HG03139 (cell line): ENCODE data around the gene TPSG1.

ENCODE experiments used
- ATAC-seq: cut with Tn5 transposase; IDR thresholded peaks from one replicate; pipeline ENCODE4 v1.9.1; 2021; ENCODE audit not compliant: unreplicated experiment

The TPSG1 gene

GRCh38 chr16:1217526-1217925 is 7.5 kb downstream of the TPSG1 start:
- no peak for ATAC-seq

DNA sequence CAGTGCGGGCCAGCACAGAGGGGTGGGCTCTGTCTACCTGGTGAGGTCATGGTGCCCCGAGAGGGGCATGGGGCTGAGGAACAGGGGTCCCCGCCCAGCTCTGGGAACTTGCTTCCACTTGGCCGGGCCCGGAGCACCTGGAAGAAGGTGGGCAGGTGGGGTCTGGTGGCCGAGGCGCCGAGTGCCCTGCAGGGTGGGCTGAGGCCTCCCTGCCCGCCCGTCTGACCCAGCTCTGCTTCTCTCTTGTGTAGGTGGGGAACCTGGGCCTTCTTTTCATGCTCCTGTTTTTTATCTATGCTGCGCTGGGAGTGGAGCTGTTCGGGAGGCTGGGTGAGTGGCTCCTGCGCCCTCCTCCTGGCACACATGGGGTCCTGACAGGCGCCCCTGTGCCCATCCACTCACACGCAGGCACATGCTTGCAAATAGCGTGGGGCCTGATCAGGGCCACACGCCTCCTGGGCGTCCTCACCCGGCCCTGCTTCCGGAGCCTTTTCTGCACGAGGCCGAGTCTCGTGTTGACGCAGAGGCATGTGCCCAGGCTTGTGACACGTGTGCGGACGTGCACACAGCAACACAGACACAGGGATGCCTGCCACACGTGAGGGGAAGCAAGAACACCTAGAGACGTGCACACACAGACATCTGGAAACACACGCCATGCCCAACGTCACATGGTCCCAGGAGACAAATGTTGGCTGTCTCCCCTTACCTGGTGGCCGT is 8.2 kb downstream of the TPSG1 start:
- ATAC-seq: no peak

GRCh38 chr16:1216296-1216619 is 8.8 kb downstream of the TPSG1 start:
- ATAC-seq: no peak

- no peak for ATAC-seq
These were observed 9.3 kb downstream of the TPSG1 start for GRCh38 chr16:1215574-1216295.

GRCh38 chr16:1214719-1215118 is 10.3 kb downstream of the TPSG1 start:
- no peak for ATAC-seq

DNA sequence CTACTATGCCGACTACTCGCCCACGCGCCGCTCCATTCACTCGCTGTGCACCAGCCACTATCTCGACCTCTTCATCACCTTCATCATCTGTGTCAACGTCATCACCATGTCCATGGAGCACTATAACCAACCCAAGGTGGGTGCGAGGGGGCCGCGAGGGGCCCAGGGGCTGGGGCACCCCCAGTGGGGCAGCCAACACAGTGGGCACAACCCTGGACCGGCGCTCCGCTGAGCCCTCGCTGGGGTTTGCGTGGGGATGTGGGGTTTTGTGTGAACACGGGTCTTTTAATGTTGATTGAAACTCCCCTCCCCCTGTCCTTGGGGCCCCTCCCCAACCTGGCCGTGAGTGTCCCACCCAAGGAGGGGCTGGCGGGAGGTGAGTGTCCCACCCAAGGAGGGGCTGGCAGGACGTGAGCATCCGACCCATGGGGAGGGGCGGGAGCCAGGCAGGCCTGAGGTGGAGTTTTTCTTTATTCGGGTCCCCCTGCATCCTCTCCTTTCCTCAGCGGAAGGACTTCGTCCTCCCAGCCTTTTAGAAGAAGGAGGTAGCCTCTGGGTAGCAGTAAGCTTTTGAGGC is 11.2 kb downstream of the TPSG1 start:
- no peak for ATAC-seq

GRCh38 chr16:1213231-1213630 is 11.8 kb downstream of the TPSG1 start:
- ATAC-seq: no peak

DNA sequence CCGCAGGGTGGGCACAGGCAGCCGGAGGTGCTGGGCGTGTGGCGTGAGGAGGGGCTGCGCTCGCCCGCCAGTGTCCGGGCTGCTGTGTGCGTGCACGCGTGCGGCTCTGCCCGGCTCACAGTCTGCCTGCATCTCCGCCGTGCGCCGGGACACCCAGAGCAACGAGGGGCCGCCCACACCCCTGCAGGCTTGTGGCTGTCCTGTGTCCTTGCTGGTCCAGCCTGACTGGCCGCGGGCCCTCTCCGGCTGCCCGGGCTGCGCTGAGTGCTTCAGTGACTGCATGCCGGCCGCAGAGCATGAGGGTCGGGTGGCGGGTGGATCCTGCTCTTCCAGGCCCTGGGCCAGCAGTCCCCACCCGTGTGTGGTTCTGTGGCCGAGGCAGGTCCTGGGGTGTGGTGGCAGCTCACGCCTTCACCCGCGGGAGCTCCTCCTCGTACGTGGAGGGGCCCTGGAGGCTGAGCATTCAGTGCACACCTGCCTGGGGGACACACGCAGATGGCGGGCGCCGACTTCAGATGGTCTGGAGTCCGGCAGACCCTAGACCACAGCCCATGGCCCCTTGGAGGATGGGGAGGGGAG is 12.4 kb downstream of the TPSG1 start:
- ATAC-seq: no peak

GRCh38 chr16:1211451-1212268 is 13.4 kb downstream of the TPSG1 start:
- ATAC-seq: no peak

DNA sequence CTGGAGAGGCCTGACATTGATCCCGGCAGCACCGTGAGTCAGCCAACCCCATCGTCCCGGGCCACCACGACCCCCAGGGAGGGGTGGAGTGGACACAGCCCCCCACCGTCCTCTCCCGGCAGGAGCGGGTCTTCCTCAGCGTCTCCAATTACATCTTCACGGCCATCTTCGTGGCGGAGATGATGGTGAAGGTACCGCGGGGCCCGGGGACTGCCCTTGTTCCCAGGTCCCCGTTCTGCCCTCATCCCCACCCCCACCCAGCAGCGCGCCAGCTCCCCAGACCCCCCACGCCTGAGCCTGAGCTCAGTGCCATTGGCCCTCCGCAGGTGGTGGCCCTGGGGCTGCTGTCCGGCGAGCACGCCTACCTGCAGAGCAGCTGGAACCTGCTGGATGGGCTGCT is 14.6 kb downstream of the TPSG1 start:
- ATAC-seq: no peak

- ATAC-seq: no peak
These were observed 16.0 kb downstream of the TPSG1 start for GRCh38 chr16:1209081-1209480.

- ATAC-seq: no peak
These were observed 16.7 kb downstream of the TPSG1 start for GRCh38 chr16:1208239-1208830.

DNA sequence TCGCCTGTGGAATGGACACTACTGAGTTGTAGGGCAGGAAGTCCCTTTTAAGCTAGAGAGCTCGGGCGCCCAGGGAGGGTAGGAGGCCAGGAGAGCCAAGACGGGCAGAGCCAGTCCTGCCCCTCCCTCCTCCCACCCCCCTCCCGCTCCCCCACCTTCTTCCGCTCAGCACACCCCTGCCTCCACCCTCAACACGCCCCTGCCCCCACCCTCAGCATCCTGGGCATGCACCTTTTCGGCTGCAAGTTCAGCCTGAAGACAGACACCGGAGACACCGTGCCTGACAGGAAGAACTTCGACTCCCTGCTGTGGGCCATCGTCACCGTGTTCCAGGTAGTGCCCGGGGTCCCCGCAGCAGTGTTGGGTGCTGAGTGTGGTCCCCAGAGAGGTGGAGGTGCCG is 18.3 kb downstream of the TPSG1 start:
- no peak for ATAC-seq

- no peak for ATAC-seq
These were observed 18.7 kb downstream of the TPSG1 start for GRCh38 chr16:1206326-1206725.

- no peak for ATAC-seq
These were observed 20.1 kb downstream of the TPSG1 start for GRCh38 chr16:1204933-1205332.

DNA sequence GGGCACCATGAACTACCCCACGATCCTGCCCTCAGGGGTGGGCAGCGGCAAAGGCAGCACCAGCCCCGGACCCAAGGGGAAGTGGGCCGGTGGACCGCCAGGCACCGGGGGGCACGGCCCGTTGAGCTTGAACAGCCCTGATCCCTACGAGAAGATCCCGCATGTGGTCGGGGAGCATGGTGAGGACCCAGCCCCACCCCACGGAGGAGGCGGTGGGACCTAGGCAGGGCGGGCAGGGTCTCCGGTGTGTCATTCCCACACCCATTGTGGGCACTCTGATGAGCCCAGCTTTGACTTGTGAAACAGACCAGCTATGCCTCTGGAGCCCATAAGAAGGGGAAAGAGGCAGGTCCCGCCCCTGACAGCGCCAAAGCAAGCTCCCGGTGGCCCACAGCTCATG is 22.8 kb downstream of the TPSG1 start:
- ATAC-seq: no peak

GRCh38 chr16:1201444-1201843 is 23.6 kb downstream of the TPSG1 start:
- no peak for ATAC-seq

GRCh38 chr16:1200014-1200627 is 24.9 kb downstream of the TPSG1 start:
- ATAC-seq: no peak

DNA sequence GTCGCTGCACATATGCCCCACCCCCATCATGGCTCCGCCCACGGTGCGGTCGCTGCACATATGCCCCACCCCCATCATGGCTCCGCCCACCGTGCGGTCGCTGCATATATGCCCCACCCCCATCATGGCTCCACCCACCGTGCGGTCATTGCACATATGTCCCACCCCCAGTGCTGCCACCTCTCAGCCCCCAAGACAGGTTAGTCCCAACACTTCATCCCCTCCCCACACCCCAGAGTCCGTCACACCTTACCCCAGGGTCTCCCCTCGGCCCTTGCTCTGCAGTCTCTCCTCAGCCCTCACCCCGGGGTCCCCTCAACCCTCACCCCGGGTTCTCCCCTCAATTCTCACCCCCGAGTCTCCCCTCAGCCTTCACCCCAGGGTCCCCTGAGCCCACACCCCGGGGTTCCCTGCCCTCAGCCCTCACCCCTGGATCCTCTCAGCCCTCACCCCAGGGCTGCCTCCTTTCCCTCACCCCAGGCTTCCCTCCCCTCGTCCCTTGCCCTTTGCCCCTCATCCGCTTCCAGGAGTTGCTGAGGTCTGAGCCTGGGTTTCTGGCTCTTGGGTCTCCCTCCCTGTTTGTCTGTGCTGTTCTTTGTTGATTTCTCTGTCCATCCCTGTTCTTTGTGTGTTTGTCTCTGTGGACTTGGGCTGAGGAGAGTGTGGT is 25.6 kb downstream of the TPSG1 start:
- ATAC-seq: no peak
